NCI-H226 (cell line): ENCODE data around the gene LYSMD3.

Experiments
- DNase-seq: peaks from one replicate; pipeline ENCODE4 v3.0.0-alpha.2; 2015

The LYSMD3 gene

DNA sequence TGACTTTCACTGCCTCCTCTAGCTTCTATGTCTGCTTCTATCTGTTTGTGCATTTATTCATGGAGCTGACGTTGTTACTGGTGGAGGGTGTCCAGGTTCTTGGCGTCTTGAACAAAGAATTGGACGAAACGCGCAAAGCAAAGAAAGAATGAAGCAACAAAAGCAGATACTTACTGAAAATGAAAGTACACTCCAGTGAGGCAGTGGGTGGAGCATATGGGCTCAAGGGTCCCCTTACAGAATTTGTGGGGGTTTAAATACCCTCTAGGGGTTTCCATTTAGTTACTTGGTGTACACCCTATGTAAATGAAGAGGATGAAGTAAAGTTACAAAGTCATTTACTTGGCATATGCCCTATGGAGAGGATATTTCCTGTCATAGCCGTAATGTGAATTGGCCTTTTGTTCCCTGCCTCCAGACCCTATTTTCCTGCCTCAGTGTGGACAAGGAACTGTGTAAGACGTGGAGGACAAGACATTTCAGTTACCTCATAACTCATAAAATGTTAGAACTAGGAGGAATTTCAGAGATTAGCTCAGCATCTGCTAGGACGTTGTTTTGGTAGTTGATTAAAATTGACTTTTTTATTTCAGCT, 51.7 kb downstream of the LYSMD3 start:
- no peak for DNase-seq

DNA sequence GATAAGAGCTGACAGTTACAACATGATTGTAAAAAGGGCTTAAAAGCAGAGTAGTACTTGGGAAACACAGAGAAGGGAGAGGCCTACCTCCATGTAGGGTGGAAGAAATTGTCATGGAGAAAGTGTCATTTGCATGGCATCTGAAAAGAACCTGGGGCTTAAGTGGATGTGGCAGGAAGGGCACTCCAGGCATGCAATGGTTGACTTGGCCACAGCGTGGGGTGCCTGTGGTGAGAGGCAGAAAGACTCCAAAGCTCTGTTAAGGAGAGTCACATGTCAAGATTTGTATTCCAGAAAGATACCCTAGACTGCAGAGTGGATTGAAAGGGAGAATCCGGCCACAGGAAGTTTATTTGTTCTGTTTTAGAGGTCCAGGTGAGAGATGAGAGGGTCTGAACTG, 52.3 kb downstream of the LYSMD3 start:
- DNase-seq, result no peak

DNA sequence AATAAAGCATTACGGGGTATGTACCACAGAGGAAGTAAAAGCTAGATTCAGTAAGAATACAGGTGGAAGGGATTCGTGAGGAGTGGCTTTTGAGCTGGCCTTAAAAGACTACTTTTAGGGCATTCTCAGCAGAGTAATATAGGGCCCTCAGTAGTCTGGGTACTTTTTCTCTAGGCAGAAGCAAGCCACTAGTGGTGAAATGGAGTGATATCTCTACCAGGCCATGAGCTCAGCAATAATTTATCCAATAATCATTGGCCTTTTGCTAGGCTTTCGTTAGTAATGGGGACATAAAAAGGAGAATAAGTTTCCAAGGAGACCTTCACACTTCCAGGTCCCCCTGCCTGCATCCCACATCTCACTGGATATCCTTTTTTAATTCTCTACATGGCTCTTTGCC, 53.0 kb downstream of the LYSMD3 start:
- no peak for DNase-seq

DNA sequence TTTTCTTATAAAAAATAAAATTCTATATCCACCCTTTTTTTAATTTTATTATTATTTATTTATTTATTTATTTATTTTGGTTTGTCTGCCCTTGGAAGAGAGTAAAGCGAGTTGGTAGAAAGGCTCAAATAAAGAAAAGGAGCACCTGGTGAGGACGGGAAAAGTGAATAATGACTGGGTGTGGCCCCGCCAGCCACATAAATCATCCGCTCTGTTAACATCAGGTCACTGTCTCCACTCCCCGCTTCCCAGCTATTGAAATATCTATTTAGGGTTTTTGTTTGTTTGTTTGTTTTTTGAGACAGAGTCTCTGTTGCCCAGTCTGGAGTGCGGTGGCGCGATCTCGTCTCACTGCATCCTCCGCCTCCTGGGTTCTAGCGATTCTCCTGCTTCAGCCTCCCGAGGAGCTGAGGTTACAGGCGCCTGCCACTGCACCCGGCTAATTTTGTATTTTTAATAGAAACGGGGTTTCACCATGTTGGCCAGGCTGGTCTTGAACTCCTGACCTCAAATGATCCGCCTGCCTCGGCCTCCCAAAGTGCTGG, 53.9 kb downstream of the LYSMD3 start:
- DNase-seq, result no peak

DNA sequence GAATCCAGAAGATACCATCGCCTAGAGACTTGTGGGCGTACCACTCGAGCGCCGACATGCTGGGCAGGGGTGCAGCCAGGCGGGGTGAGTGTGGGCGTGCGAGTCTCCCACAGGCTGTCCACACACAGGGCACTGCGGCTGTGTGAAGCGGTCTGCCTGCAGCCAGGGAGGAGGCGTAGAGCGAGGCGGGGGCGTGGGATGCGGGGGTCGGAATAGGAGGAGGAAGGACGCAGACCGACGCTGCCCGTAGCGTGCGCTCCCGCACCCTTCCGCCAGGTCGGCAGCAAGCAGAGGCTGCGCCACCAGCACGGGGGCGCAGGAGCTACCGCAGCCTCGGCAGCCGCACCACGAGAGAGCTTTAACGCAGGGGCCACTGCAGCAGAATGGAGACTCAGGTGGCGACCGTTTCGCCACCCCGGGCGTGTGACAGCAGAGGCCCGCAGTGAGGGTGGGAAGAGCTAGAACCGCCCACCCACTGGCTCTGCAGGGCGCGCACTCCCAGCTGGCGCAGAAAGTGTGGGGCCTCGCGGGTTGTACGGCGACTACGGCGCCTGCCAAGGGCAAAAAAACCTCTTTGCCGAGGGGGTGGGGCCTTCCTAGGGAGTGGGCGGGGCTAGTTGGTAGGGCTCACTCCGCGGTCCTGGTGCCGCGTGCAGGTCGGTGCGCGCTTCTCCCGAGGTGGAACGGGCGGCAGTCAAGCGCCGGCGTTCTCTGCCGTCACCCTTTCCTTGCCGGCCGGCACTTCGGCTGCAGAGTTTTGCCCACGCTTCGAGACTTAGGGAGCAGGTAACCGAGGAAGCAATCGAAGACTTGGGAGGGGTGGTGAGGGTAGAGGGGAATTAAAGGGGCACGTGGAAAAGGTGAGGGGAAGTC, 54.9 kb downstream of the LYSMD3 start, which contains the start of the genes MBLAC2 and POLR3G:
TSS of gene MBLAC2 (minus strand) at position 537 of the 873 bp plus-strand sequence. CDS start at position 58, 479 bp downstream.
TSS of gene POLR3G (plus strand) at position 630 of the 873 bp plus-strand sequence. CDS start 10,704 bp downstream, outside the sequence.
- peak; percentile 83 for DNase-seq

DNA sequence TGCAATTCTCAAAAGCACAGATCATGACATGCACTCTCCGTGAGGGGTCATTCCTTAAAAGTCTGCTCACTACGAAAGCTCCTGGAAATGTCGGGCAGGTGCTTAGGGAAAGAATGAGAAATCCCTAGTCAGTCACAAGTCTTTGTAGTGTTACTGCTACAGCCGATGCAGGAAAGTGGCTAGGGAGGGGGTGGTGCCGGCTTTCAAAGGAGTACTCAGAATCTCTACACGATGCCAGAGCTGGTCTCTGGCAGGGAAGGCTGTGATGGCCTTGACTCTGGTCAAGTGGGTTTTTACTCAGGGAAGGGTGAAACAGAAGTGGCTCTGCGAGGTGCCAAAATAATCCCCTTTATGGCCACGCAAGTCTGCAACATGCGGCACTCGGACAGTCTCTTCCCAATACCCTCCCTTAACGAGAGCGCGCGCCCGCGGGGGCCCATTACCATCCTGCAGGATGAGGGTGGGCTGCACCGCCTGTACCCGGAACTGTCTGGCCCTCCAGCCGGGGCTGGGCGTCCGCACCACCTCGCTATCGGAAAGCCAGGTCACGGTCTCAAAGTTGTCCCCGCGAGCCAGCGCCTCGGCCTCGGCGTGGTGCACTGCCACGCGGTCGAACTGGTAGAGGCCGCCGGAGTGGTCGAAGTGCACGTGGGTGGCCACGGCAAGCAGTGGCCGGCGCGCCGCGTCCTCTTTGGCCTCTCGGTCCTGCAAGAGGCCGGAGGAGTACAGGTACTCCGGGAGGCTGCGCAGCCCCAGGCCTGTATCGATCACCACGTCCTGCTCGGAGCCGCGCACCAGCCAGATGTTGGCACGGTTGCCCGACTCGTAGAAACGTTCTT, 55.8 kb downstream of the LYSMD3 start:
- peak; percentile 16 for DNase-seq

DNA sequence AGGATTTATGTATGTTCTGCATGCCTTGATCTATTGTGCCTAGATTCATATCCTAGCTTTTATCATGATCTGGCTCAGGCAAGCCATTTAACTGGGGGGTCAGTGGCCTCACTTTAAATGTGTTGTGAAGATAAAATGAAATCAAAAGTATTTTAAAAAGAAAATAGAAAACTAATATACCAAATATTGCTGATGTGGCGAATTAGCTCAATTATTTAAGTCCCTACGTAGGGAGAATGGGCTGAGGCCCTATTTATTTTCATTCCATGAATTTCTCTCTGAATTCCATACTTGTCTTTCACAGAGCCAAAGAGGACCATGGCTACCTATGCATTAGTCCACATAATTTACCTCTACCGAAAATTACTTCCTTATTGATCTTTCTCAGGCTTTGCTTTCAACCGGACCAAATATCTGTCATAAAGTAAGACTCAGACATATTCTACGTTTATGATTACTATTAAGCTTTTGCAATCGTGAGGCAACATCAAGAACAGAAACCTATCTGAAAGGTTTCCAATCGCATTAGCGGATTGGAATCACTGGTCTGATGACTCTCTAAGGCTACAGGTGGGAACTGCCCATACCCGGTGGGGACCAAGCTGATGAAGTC, 56.5 kb downstream of the LYSMD3 start:
- DNase-seq, result no peak
